GM23338 (cell line): ENCODE measurements around the gene ZNF594.

Source experiments
- CTCF ChIP-seq, 2 experiments: fragments of 200-600 bp in 1 of 2; sonication (generic) in 1 of 2; conservative IDR thresholded peaks; 2 replicates each; pipeline versions ENCODE4 v1.5.1 to v1.6.1; 2016 to 2017; ENCODE audit warnings: antibody characterized with exemption in 2 of 2, low read depth in 2 of 2, mild to moderate bottlenecking in 2 of 2, moderate library complexity in 1 of 2
- ETS1 ChIP-seq: IDR thresholded peaks from 2 replicates; pipeline ENCODE4 v1.6.1; 2016; ENCODE audit warnings: antibody characterized with exemption
- EZH2 ChIP-seq: fragments of 200-600 bp; sonication (generic); IDR thresholded peaks from one replicate; pipeline ENCODE4 v1.8.0; 2017; ENCODE audit warnings: antibody characterized with exemption, mild to moderate bottlenecking, low read depth; ENCODE audit not compliant: unreplicated experiment
- EZH2phosphoT487 ChIP-seq: fragments of 200-600 bp; sonication (generic); IDR thresholded peaks from one replicate; pipeline ENCODE4 v1.8.1; 2018; ENCODE audit warnings: antibody characterized with exemption; ENCODE audit not compliant: unreplicated experiment
- JUNB ChIP-seq: IDR thresholded peaks from one replicate; pipeline ENCODE4 v1.6.1; 2016; ENCODE audit warnings: antibody characterized with exemption; ENCODE audit not compliant: unreplicated experiment
- POLR2AphosphoS5 ChIP-seq: IDR thresholded peaks from 2 replicates; pipeline ENCODE4 v1.6.1; 2016; ENCODE audit warnings: antibody characterized with exemption, low read depth
- REST ChIP-seq: IDR thresholded peaks from one replicate; pipeline ENCODE4 v1.6.1; 2018; ENCODE audit warnings: antibody characterized with exemption; ENCODE audit not compliant: unreplicated experiment
- STAT1 ChIP-seq: IDR thresholded peaks from one replicate; pipeline ENCODE4 v1.6.1; 2016; ENCODE audit warnings: antibody characterized with exemption; ENCODE audit not compliant: unreplicated experiment

- TF ChIP-seq CTCF (conservative IDR thresholded peaks at IDR 0.05; ENCODE audit: low read depth in 2 of 2) (no peak), POLR2AphosphoS5 (no peak; the same call in 1 of the 2 replicates), EZH2 (no peak), REST (no peak), JUNB (no peak), STAT1 (no peak), EZH2phosphoT487 (no peak), ETS1 (no peak)
Measured at GRCh38 chr17:5181509-5182305, 10.0 kb downstream of the ZNF594 start.
